ENCODE results near the gene FANCC. TPM values are rescaled to one million over a fixed set of nuclear protein-coding genes. Genes with fewer than 3 reads are reported as not detected.

FANCC gene
- total and polyA plus RNA-seq, 11 donors, result 2.4 to 6.2 (median 4.2) TPM

GRCh38 chr9:95237336-95237735 is 80.2 kb downstream of the FANCC start:
- ATAC-seq (no peak), DNase-seq (no peak)
- Histone ChIP-seq H3K4me1 (no peaks in the 10 kb centered on the region), H3K4me3 (no peak overlapping the region), H3K27ac (no peak overlapping the region), H3K27me3 (no peaks in the 10 kb centered on the region), H3K36me3 (peaks cover 0 to 5% (median 0%) of the 10 kb centered on the region in 9 donors), H3K9me3 (no peaks in the 10 kb centered on the region)
- intact Hi-C loops (cut with DNase I), result no loop called here
- WGBS, 4 donors, result 93 to 98% (median 95%) methylated on average over 7 of the region's 7 CpGs
- TF ChIP-seq CTCF (IDR thresholded peaks at IDR 0.05), result no peak
- no peak for TF ChIP-seq POLR2A (IDR thresholded peaks at IDR 0.05)

GRCh38 chr9:95230046-95230445 is 87.5 kb downstream of the FANCC start:
- intact Hi-C loops (cut with DNase I), result no loop called here

GRCh38 chr9:95229230-95229915 is 88.1 kb downstream of the FANCC start:
- Histone ChIP-seq H3K36me3 (no peaks in the 10 kb centered on the region), H3K4me3 (no peak overlapping the region), H3K4me1 (no peaks in the 10 kb centered on the region), H3K9me3 (no peaks in the 10 kb centered on the region), H3K27ac (no peak overlapping the region), H3K27me3 (no peaks in the 10 kb centered on the region)
- TF ChIP-seq POLR2A (IDR thresholded peaks at IDR 0.05), result no peak
- no peak for ATAC-seq
- 92 to 96% (median 93%) methylated on average over 4 of the region's 4 CpGs for WGBS, 4 donors
- DNase-seq, result no peak
- intact Hi-C loops (cut with DNase I), result no loop called here

More at GRCh38 chr9:95230046-95230445, 87.5 kb downstream of the FANCC start:
- no peaks in the 10 kb centered on the region for H3K36me3 ChIP-seq
- 94 to 97% (median 96%) methylated on average over 6 of the region's 6 CpGs for WGBS, 4 donors
- no peaks in the 10 kb centered on the region for H3K4me1 ChIP-seq
- no peaks in the 10 kb centered on the region for H3K9me3 ChIP-seq
- DNase-seq (no peak), ATAC-seq (no peak)
- H3K27me3 ChIP-seq, result no peaks in the 10 kb centered on the region
- H3K4me3 ChIP-seq, result no peak overlapping the region
- H3K27ac ChIP-seq, result no peak overlapping the region
- TF ChIP-seq CTCF (IDR thresholded peaks at IDR 0.05) (no peak), POLR2A (IDR thresholded peaks at IDR 0.05) (no peak)

- no peak overlapping the region for H3K4me3 ChIP-seq
- intact Hi-C loops (cut with DNase I), result no loop called here
- TF ChIP-seq CTCF (IDR thresholded peaks at IDR 0.05), result no peak
- no peak for TF ChIP-seq POLR2A (IDR thresholded peaks at IDR 0.05)
- H3K36me3 ChIP-seq, result no peaks in the 10 kb centered on the region
- no peak overlapping the region for H3K27ac ChIP-seq
- no peaks in the 10 kb centered on the region for H3K27me3 ChIP-seq
- ATAC-seq, result no peak
- no peaks in the 10 kb centered on the region for H3K4me1 ChIP-seq
- DNase-seq, result no peak
- H3K9me3 ChIP-seq, result no peaks in the 10 kb centered on the region
- 84 to 91% (median 86%) methylated on average over 7 of the region's 7 CpGs for WGBS, 4 donors
Observed at GRCh38 chr9:95226921-95227320, 90.6 kb downstream of the FANCC start.

- Histone ChIP-seq H3K36me3 (no peaks in the 10 kb centered on the region), H3K4me3 (no peak overlapping the region), H3K27me3 (no peaks in the 10 kb centered on the region), H3K9me3 (no peaks in the 10 kb centered on the region), H3K4me1 (no peaks in the 10 kb centered on the region), H3K27ac (no peak overlapping the region)
- no peak for ATAC-seq
- TF ChIP-seq POLR2A (IDR thresholded peaks at IDR 0.05) (no peak), CTCF (IDR thresholded peaks at IDR 0.05) (no peak)
- DNase-seq, result no peak
- intact Hi-C loops (cut with DNase I), result no loop called here
Observed at GRCh38 chr9:95225726-95226106, 91.8 kb downstream of the FANCC start.
